GM13977 (cell line): Measurements from ENCODE around the gene TP53INP2.

ENCODE experiments used
- DNase-seq: peaks from one replicate; pipeline ENCODE4 v3.0.0; 2012; ENCODE audit warnings: low spot score
- CTCF ChIP-seq: IDR thresholded peaks from 2 replicates; pipeline ENCODE4 v1.5.1; 2012; ENCODE audit warnings: mild to moderate bottlenecking, control low read depth; ENCODE audit not compliant: insufficient read depth; ENCODE audit errors: extremely low read depth, missing control alignments
- in situ Hi-C: fragments of 300-500 bp; cut with MboI; formaldehyde crosslinking; loops from one replicate; pipeline ENCODE4 v1.12.0; 2022; ENCODE audit warnings: low sequenced_read_pairs, low pct_unique_long_range_greater_than_20kb, mixed read lengths, inconsistent platforms; ENCODE audit not compliant: unreplicated experiment

Gene TP53INP2

GRCh38 chr20:34675993-34676641 is 28.0 kb upstream of the TP53INP2 start:
- peak; percentile 31 for DNase-seq
- in situ Hi-C loops, result no loop called here
- no peak for TF ChIP-seq CTCF

DNA sequence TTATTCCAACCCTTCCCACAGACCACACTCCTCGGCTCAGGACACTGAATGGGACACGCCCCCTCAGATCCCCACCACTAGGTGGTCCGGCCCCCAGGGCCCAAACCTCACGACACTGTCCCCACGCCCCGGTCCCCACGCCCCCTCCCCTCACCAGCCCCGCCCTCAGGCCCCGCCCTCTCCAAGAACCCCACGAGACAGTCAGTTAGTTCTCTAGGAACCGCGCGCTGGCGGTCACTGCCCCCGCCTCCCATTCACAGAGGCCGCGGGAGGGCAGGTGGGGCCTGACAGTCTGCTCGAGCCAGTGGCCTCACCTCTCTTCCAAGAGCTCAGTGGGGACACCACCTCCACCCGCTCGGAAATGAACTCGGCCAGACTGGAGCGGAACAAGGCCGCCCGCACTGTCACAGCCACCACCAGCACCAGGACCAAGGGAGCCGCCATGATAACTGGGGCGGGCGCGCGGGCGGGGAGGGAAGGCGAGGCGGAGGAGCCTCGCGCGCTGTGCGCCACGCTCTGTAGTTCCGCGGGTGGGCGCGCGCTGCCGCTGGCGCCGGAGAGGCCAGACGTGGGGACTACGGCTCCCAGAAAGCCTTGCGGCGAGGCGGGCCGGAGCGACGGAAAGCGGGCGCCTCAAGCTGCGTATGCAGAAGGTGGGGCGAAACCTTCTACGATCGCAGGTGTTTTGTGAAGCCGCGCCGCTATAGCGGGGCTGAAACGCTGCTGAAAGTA is 27.3 kb upstream of the TP53INP2 start, which contains the start of gene PIGU:
Gene PIGU, minus strand, starts transcription at position 451 of the 732 bp plus-strand sequence. Its CDS starts 7 bp downstream, at position 444.
- no peak for TF ChIP-seq CTCF
- in situ Hi-C loops, result no loop called here
- DNase-seq, result peak; percentile 94

GRCh38 chr20:34680586-34681175 is 23.5 kb upstream of the TP53INP2 start:
- DNase-seq, result no peak
- no peak for TF ChIP-seq CTCF
- in situ Hi-C loops, result no loop called here

GRCh38 chr20:34683667-34684066 is 20.5 kb upstream of the TP53INP2 start:
- DNase-seq, result no peak
- no peak for TF ChIP-seq CTCF
- in situ Hi-C loops, result no loop called here

DNA sequence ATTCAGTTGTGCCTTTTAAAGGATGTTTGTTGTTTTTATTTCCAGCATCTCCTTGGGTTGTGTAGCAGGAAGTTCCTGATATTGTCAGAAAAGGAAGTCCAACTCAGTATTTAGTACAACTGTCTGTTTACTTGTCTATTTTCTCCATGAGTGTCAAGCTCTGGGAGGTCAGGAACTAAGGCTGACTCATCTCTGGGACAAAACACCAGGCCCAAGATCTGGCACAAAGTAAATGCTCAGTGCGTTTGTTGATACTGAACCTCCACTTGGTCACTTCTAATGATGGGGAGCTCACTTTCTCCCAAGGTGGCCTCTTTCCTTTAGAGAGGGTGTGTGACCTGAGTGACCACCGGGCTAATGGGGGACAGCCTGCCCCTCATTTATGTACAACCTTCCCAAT is 14.7 kb upstream of the TP53INP2 start:
- in situ Hi-C loops, result no loop called here
- DNase-seq, result no peak
- no peak for TF ChIP-seq CTCF

GRCh38 chr20:34691838-34692237 is 12.3 kb upstream of the TP53INP2 start:
- in situ Hi-C loops, result no loop called here
- DNase-seq, result no peak
- TF ChIP-seq CTCF, result no peak
